ENCODE measurements around the gene ARL6IP5. TPM values are rescaled to one million over a fixed set of nuclear protein-coding genes. Genes with fewer than 3 reads are reported as not detected.

Gene ARL6IP5
- total RNA-seq, 2 donors from 2014 or later = 34.6 to 73.9 TPM

GRCh38 chr3:69142090-69142489 lies 57.4 kb downstream of the ARL6IP5 start:
- Histone ChIP-seq H3K27me3 (no peaks in the 10 kb centered on the region), H3K27ac (no peak overlapping the region), H3K36me3 (replicated peaks in 1 of 2; ENCODE audit: insufficient read depth in 1 of 2, low read depth in 2 of 2) (no peaks in the 10 kb centered on the region), H3K4me1 (no peaks in the 10 kb centered on the region), H3K9me3 (no peaks in the 10 kb centered on the region), H3K4me3 (no peak overlapping the region)
- 49 to 55% methylated on average over 3 of the region's 3 CpGs for WGBS, 2 donors
- TF ChIP-seq CTCF (IDR thresholded peaks at IDR 0.05) (no peak), POLR2A (IDR thresholded peaks at IDR 0.05) (no peak)
- ATAC-seq (no peak), DNase-seq (no peak)
- intact Hi-C loops (cut with DNase I) = no loop called here

- no peak for ATAC-seq
- Histone ChIP-seq H3K4me3 (no peak overlapping the region), H3K27me3 (no peaks in the 10 kb centered on the region), H3K27ac (no peak overlapping the region), H3K9me3 (no peaks in the 10 kb centered on the region), H3K4me1 (no peaks in the 10 kb centered on the region), H3K36me3 (replicated peaks in 1 of 2; ENCODE audit: insufficient read depth in 1 of 2, low read depth in 2 of 2) (no peaks in the 10 kb centered on the region)
- WGBS, 2 donors = 61 to 70% methylated on average over 4 of the region's 4 CpGs
- TF ChIP-seq POLR2A (IDR thresholded peaks at IDR 0.05) = no peak
- DNase-seq = no peak
- intact Hi-C loops (cut with DNase I) = no loop called here
Observed at GRCh38 chr3:69142797-69143454, 58.2 kb downstream of the ARL6IP5 start.

- WGBS, 2 donors = 61 to 64% methylated on average over 3 of the region's 3 CpGs
- no peak overlapping the region for H3K27ac ChIP-seq
- no peak overlapping the region for H3K4me3 ChIP-seq
- peak; percentile 59 for ATAC-seq
- H3K27me3 ChIP-seq = no peaks in the 10 kb centered on the region
- no peaks in the 10 kb centered on the region for H3K9me3 ChIP-seq
- TF ChIP-seq POLR2A (IDR thresholded peaks at IDR 0.05) (no peak), CTCF (IDR thresholded peaks at IDR 0.05) (no peak)
- DNase-seq = peak in 1 of 4 donors; percentile 6
- intact Hi-C loops (cut with DNase I) = no loop called here
- no peaks in the 10 kb centered on the region for H3K36me3 ChIP-seq (replicated peaks in 1 of 2; ENCODE audit: insufficient read depth in 1 of 2, low read depth in 2 of 2)
- no peaks in the 10 kb centered on the region for H3K4me1 ChIP-seq
Observed at GRCh38 chr3:69143612-69144011, 58.9 kb downstream of the ARL6IP5 start.

GRCh38 chr3:69144631-69145245 lies 60.0 kb downstream of the ARL6IP5 start:
- H3K4me3 ChIP-seq = no peak overlapping the region
- 82 to 89% methylated on average over 3 of the region's 3 CpGs for WGBS, 2 donors
- no peaks in the 10 kb centered on the region for H3K9me3 ChIP-seq
- TF ChIP-seq CTCF (IDR thresholded peaks at IDR 0.05) = no peak
- no peak for TF ChIP-seq POLR2A (IDR thresholded peaks at IDR 0.05)
- ATAC-seq (no peak), DNase-seq (no peak)
- no peaks in the 10 kb centered on the region for H3K27me3 ChIP-seq
- no peak overlapping the region for H3K27ac ChIP-seq
- H3K36me3 ChIP-seq (replicated peaks in 1 of 2; ENCODE audit: insufficient read depth in 1 of 2, low read depth in 2 of 2) = no peaks in the 10 kb centered on the region
- intact Hi-C loops (cut with DNase I) = no loop called here
- no peaks in the 10 kb centered on the region for H3K4me1 ChIP-seq

- intact Hi-C loops (cut with DNase I) = no loop called here
- no peak for TF ChIP-seq POLR2A (IDR thresholded peaks at IDR 0.05)
- TF ChIP-seq CTCF (IDR thresholded peaks at IDR 0.05) = no peak
Observed at GRCh38 chr3:69145688-69146087, 61.0 kb downstream of the ARL6IP5 start.

More at GRCh38 chr3:69145688-69146087, 61.0 kb downstream of the ARL6IP5 start:
- ATAC-seq (no peak), DNase-seq (no peak)
- no peak overlapping the region for H3K27ac ChIP-seq
- no peak overlapping the region for H3K4me3 ChIP-seq
- no peaks in the 10 kb centered on the region for H3K36me3 ChIP-seq (replicated peaks in 1 of 2; ENCODE audit: insufficient read depth in 1 of 2, low read depth in 2 of 2)
- no peaks in the 10 kb centered on the region for H3K4me1 ChIP-seq
- H3K9me3 ChIP-seq = no peaks in the 10 kb centered on the region
- no peaks in the 10 kb centered on the region for H3K27me3 ChIP-seq
